HTERT RPE-1 (cell line): ENCODE measurements around the gene HSD3B1.

Experiments
- in situ Hi-C: fragments of 300-500 bp; cut with MboI; formaldehyde crosslinking; loops from 4 replicates; pipeline ENCODE4 v1.14.3; 2020; ENCODE audit warnings: low sequenced_read_pairs

Gene HSD3B1

DNA sequence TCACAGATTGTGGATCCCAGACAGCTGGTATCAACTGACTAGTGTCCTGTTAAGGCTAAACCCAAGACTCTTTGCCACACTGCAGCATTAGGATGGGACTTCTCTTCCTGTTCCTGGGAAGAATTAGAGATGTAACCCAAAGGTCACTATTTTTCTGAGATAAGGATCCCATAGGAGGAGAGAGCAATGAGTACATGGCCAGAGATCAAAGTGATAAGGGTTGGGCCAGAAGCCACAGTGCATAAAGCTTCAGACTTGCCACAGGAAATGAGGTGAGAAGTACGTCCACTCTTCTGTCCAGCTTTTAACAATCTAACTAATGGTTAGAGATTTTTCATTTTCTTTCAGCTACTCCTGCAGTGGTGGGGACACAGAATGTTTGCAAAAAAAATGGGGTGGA lies at the start of gene HSD3B1:
Gene HSD3B1 (plus strand): TSS at position 270 of the 400 bp plus-strand sequence. CDS start 267 bp downstream, outside the sequence.
- in situ Hi-C loops = no loop called here

DNA sequence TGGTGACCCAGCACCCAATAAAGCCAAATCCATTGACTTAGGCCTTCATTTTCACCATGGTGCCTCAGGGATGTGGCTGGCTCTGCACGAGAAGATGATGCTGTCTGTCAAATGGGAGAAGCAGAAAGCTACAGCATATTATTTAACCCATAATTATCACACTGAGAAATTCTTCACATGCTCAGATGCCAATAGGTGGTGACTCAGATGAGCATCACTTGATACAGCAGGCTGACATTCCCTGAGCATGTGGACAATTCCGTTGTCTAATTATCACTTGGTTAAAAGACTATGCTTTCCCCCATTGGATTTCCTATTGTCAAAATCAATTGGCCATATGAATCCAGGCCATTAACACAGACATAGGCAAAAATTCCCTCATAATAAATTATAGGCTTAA lies 44.0 kb upstream of the HSD3B1 start:
- in situ Hi-C loops = no loop called here

DNA sequence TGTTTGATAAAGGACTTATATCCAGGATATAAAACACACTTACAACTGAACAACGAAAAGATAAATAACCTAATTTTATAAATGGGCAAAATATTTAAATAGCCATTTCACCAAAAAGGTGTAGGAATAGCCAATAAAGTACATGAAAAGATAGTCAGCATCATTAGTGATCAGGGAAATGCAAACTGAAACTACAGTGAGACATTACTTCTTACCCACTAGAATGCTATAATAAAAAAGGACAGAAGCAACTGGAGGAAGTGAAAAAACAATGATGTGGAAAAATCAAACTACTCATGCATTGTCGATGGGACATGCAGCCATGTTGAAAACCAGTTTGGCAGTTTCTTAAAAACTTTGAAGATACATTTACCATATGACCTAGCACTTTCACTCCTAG lies 43.4 kb upstream of the HSD3B1 start:
- in situ Hi-C loops = no loop called here

DNA sequence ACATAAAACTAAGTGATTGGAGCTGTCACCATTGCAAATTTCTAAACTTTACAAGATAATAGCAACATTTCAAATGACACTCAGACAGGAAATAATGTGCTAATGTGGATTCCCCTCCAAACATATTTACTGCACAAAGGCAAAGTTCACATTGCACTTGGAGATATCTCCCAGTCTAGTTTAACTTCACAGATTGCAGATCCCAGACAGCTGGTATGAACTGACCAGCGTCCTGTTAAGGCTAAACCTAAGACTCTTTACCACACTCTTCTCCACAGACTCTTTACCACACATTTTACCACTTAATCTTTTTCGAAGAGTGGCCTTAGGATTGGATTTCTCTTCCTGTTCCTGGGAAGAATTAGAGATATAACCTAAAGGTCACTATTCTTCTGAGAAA lies 40.6 kb upstream of the HSD3B1 start:
- in situ Hi-C loops = no loop called here

DNA sequence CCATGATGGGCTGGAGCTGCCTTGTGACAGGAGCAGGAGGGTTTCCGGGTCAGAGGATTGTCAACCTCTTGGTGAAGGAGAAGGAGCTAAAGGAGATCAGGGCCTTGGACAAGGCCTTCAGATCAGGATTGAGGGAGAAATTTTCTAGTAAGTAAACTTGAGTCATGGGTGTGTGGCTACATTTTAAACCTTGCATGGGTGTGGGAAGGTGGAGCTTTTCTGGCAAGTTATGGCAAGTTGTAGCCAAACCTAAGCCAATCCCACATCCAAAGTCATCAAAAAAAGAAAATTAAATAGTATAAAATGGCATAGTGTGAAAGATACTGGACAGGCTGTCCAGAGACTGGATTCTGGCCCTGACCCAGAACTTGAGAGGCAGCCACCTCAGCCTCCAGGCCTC lies 39.8 kb upstream of the HSD3B1 start:
- in situ Hi-C loops = no loop called here

DNA sequence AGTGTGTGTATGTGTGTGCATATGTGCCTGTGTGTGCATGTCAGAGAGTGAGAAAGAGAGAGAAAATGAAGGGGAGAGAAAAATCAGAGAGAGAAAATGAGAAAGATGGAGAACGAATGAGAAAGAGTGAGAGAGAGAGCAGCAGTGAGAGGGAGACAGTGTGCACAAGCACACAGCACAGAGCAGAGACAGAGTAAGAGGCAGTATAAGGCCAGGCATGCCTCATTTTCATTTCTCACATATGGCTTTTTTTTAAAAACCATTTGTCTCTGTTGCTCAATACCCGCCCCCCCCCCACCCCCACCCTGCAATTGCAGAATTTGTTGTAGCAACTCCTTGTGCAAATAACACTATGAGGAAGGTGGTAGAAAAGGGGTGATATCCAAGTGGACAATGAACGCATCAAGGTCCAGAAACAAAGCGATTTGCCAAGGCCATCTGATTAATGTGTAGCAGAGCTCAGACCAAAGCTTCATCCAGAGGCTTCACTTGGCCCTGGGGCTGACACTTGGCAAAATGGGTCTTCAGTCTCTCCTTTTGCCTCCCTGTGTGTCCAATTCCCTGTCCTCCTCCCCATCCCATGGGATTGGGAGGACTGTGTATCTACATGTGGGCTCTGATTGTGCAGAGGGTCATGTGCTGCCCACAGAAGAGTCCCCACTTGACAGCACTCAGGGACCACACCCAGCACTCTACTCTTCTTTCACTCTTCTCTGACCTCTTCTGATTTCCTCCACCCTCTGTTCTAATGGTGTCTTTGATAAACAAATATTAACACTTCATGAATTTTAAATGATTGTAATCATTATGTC lies 38.9 kb upstream of the HSD3B1 start:
- in situ Hi-C loops = no loop called here

DNA sequence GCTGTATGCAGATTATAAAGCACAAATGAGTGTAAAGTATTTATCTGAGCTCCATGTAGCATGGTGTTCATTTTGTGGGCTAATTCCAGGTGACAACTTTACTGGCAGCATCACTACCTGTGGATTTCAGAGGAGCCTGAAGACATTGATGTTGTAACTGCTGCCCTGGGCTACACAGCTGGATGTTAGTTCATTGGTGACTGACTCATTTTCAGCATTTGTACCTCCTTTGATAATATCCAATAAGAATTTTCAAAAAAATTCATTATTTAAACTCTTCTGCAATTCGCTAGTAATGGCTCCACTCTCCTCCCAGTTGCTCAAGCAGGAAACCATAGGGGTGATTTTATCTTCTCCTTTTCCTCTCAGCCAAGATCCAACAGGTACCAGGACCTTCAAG lies 37.3 kb upstream of the HSD3B1 start:
- in situ Hi-C loops = no loop called here

DNA sequence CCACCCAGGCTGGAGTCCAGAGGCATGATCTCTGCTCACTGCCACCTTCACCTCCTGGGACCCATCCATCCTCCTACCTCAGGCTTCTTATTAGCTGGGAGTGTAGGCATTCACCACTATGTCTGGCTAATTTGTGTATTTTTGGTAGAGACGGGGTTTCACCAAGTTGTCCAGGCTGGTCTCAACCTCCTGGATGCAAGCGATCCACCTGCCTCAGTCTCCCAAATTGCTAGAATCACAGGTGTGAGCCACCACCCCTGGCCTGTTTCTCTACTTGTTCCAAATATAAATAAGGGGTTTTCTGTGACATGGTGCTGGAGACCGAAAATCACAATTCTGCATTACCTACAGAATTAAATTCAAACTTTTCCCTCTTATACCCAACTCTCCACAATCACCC lies 36.6 kb upstream of the HSD3B1 start:
- in situ Hi-C loops = no loop called here

DNA sequence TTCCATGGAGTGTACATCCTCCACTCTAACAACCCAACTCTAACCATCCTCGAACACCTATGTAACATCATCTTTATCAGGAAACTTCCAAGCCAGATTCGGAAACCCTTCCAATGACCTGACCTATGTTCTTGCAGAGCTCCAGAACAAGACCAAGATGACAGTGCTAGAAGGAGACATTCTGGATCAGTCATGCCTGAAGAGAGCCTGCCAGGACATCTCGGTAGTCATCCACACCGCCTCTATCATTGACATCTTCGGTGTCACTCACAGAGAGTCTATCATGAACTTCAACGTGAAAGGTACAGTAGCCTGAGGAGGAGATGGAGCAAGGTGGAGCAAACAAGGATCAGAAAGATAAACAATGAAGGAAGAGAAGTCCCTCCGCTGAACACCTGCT lies 36.1 kb upstream of the HSD3B1 start:
- in situ Hi-C loops = no loop called here

DNA sequence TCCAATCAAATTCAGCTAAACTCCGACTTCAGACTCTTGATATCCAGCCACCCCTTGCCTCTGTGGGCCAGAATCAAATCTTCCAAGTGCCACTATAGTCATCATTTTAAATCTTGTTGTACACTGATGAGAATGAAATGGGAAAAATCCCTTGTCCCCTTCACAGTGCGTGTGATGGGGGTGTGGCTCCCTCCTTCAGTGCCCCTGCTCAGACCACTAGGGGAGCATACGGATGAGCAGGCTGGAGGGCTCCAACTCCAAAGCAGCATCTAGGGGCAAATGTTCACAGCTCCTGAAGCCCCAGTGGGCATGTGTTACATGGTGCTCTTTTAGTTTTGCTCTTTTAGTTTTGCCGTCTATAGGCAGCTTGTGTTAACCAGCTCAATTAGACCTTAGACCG lies 35.4 kb upstream of the HSD3B1 start:
- in situ Hi-C loops = no loop called here

DNA sequence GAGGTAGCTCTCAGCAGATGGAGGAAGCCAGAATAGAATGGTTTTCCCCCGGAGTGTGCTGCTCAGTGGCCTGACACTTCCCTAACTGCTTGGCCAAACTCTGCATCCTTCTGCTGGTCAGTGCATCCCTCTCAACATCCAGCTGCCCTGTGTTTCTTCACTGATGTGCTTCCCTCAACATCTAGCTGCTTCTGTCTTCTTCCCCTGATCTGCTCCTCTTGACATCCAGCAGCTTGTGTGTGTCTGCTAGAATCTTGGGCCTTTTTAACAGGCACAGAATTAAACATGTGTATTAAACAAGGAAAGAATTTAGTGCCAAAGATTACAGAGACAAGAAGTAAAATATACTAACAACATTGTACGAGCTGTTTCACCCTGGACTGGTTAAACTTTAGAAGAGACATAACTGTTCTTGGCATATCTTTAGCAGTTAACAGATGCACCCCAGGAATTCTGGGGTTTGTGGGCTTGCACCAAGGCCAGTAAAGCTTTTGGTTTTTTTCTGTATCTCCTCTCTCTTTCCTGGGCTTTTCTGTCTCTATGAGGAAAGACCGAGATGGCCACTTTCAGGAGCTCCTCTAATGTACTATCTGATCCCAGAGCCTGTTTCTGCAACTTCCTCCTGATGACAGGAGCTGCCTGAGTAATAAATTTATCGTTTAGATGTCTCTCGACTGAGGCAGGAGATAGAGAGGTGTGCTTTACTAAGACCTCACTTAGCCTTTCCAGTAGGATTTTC lies 34.8 kb upstream of the HSD3B1 start:
- in situ Hi-C loops = no loop called here

DNA sequence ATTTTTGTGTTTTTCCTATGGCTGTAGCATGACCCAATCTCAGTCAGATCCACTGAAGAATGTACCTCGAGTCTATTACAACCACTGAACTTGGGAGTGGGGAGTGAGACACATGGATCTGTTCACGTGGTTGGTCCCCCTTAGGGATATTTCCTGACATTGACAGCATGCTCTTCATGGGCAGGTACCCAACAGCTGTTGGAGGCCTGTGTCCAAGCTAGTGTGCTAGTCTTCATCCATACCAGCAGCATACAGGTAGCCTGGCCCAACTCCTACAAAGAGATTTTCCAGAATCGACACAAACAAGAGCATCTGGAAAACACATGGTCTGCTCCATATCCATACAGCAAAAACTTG lies 34.2 kb upstream of the HSD3B1 start:
- in situ Hi-C loops = no loop called here

DNA sequence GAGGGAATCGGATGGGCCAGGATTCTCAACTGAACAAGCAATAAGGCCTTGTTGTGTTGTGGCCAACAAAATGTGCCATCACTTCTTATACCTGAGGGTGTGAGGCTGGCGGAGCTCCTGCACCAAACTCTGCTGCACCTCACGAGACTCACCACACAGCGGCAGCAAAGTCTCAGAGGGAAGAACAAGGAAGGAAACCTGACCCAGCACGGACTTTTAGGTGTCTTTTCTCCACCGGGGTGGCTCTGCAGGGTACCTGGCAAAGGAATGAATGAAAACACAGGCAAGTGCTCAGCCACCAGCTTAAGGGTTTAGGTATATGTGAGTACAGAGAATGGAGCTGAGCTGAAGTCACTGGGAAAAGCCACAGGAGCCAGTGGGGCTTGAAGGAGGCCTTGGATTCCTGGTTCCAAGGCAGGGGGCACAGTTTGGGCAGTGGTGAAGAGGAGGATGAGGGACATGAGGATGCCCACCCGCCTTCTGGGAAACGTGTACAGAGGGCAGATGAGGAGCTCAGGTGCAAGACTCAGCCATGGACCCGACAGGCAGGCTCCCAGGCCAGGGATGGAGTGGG lies 31.1 kb upstream of the HSD3B1 start:
- in situ Hi-C loops = no loop called here

DNA sequence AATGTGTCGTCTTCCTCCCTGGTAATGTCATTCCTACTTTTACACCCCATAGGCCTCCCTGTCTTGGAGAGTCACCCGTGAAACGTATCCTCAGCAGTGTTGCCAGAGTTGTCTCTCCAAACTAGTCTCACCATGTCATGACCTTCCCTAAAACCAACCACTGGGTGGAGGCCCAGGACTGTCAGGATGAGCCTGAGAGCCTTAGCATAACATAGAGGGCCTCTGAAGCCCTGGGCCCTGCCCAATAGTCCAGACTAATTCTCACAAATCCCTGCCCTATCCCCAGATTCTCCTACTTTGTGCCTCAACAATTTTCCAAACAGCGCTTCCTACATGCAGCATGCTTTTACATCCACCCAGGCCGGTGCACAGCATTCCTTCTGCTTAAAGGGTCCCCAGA lies 29.3 kb upstream of the HSD3B1 start:
- in situ Hi-C loops = no loop called here

DNA sequence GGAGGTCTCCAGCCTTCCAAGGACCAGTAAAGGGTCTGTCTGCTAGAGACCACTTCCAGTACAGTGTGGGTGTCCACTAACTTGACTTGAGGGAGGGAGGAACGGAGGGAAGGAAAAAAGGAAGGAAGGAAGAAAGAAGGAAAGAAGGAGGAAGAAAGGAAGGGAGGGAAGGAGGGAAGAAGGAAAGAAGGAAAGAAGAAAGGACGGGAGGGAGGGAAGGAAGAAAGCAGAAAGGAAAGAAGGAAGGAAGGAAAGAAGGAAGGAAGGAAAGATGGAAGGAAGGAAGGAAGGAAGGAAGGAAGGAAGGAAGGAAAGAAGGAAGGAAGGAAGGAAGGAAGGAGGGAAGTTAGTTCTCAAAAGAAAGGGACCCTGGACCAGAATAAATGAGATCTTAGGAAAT lies 26.8 kb upstream of the HSD3B1 start:
- in situ Hi-C loops = no loop called here

DNA sequence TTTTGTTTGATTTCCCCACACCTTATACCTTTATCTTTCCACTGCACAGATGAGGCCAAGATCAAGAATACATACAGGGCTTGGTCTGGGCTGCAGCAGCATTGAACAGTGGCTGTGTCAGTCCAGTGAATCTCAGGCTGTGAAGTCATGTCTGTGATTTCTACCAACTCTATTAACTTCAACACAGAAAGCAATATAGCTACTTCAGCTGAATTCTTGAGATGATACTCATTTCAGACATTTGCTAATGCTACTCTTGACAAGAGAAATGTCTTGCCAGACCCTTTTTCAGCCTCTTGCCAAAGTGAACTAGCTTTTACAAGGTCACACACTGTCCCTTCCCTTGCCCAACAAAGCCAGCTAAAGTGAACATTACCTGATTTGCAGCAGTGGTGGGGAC lies 25.1 kb upstream of the HSD3B1 start:
- in situ Hi-C loops = no loop called here

DNA sequence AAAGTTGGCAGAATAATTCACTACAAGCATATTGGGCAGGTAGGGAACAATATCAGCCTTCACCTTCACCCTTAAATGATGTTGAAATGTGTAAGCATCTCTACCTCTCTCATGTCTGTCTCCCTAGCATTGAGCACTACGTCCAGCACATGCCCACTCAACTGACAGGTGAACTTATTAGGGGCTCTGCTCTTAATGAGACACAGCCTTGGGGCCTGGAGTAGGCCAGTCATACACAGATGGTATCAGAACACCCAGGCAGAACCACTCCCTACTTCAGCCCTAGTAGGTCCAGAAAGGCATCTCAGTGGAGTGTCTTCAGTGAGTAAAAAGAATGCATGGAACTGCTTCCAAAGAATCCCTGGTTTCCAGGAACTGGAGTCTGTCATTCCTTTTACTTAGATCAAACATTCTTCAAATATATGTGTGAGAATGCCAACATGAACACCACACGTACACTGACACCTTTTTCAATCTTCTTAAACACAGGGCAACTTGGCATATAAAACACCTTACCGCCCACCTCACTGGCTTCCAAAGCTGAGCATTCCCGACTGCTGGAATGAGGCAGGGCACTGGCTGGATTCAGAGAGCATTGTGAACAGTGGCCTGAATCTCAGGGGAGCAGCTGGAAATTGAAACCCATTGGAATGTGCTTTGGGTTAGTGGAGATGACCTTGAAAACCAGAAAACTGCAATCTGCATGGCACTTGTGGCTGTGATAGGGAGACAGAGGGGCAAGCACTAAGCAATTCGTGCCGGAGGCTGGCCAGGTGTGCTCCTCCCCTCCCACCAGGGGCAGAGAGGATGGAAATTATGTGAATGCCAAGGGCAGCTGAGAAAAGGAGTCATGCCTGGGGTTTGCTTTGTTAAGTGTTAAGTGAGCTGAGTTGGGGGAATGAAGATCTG lies 24.2 kb upstream of the HSD3B1 start:
- in situ Hi-C loops = no loop called here

DNA sequence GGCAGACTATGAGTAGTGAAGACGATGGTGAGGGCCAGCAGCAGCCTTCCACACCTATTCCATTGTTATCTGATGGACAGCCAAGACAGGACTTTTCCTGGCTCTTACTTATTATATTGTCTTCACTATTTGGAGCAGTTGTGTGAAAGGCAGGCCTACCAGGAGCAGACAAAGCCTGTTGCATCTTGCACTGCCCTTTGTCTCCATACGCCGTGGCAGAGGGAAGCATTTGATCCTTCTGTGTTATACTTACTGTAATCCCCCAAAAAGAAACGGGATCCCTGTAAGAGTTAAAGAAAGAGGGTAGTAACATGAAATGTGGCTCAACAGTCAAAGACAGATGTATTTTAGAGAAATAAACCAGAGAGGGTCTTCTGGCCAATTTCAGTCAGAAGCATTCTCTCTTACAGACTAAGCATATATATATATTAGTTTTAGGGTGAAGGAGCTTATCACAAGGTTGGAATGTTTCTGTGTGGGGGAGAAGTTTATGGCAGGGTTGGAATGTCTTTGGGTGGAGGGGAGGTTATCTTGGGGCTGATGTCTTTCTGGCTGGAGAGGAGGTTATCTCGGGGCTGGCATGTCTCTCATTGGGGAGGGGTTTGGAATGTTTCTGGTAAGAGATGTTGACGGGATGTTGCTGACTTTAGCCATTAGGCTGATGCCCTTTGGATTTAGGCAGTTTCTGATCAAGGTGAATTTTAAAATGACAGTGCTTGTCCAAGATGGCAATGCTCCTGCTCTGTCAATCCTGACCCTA lies 23.4 kb upstream of the HSD3B1 start:
- in situ Hi-C loops = no loop called here

DNA sequence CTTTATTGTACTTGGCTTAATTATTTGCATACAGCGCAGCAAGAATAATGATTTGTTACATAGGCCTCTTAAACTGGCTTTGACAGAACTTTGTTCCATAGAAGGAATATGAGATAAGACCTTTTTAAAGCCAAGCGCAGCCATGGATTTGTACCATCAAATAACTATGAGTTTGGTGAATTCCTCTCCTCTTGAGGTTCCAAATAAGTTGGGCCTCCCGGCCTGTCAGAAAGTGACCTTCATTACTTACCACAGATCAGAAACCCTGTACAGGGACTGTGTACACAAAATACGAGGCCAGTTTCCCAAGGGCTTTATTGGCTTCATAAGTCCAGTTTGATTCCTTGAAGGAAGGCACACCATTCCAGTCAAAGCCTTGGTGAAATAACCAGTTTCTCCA lies 21.8 kb upstream of the HSD3B1 start:
- in situ Hi-C loops = no loop called here

DNA sequence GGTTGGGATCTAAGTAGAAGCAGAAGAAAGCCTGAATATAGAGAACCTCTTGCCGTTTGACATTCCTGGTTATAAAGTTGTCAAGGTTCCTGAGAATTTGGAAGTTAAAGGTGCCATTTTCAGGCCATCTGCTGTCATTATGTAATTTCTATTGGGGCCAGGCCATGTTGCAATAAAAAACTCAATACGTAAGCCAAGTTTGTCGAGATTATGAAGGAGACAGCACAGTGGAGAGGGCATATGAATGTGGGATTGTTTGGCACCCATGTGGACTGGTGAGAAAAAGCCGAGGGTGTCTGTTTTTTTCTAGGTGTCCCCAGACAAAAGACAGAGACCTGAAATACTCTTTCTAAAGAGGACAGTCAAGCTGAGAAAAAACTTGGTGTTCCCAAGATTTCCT lies 18.8 kb upstream of the HSD3B1 start:
- in situ Hi-C loops = no loop called here
